Thyroid gland (tissue), 4 donors: ENCODE data around the gene CERK.

Source experiments
- CTCF ChIP-seq, 6 experiments: fragments of 200-600 bp in 3 of 6; fragments of 450-650 bp in 3 of 6; sonication (generic) in 3 of 6; IDR thresholded peaks; one replicate each; pipeline ENCODE4 v1.5.1; 2016 to 2019; ENCODE audit warnings: antibody characterized with exemption in 6 of 6, mild to moderate bottlenecking in 2 of 6, inconsistent platforms in 1 of 6, moderate library complexity in 1 of 6
- POLR2A ChIP-seq, 2 donors: fragments of 450-650 bp; IDR thresholded peaks; one replicate each; pipeline ENCODE4 v1.6.1; 2017; ENCODE audit warnings: antibody characterized with exemption in 2 of 2, mild to moderate bottlenecking in 2 of 2, moderate library complexity in 1 of 2

GRCh38 chr22:46687048-46687444 is 51.0 kb downstream of the CERK start:
- TF ChIP-seq CTCF (IDR thresholded peaks at IDR 0.05) (no peak), POLR2A (IDR thresholded peaks at IDR 0.05) (no peak)
